ENCODE data around the gene TSHZ1. TPM values are rescaled to one million over a fixed set of nuclear protein-coding genes. Genes with fewer than 3 reads are reported as not detected.
"Not testable (repeated sequence)": the region's sequence is repeated elsewhere in the genome, so short reads cannot be mapped to it uniquely, and the experiment has no call there.

TSHZ1 gene
- polyA plus RNA-seq, 1 experiment, result 23.9 TPM

DNA sequence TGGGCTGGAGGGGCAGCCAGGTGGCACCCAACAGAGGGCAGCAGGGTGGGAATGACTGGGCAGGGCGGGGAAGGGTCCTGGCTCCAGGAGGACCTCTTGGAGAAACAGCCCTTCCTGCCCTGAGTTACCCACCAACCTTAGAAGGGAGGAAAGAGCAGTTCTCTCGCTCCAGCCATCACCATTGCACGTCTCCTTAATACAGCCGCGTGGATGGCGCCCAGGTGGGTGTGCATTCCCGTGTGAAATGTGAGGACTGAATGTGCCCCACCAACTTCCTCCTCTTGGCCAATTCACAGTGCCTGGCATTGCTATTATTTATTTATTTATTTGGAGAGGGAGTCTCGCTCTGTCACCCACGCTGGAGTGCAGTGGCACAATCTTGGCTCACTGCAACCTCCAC, 109.9 kb downstream of the TSHZ1 start:
- Histone ChIP-seq H3K4me3 (ENCODE audit: low read depth, low read length) (no peak overlapping the region), H3K27me3 (ENCODE audit: control insufficient read depth, insufficient read depth, low read length) (no peaks in the 10 kb centered on the region), H3K36me3 (ENCODE audit: control insufficient read depth, insufficient read depth, low read length) (no peaks in the 10 kb centered on the region)
- ChIA-PET POLR2A (no interaction called here), CTCF (no interaction called here)
- no peak for DNase-seq (ENCODE audit: low read depth)
- TF ChIP-seq, protein P1, sequence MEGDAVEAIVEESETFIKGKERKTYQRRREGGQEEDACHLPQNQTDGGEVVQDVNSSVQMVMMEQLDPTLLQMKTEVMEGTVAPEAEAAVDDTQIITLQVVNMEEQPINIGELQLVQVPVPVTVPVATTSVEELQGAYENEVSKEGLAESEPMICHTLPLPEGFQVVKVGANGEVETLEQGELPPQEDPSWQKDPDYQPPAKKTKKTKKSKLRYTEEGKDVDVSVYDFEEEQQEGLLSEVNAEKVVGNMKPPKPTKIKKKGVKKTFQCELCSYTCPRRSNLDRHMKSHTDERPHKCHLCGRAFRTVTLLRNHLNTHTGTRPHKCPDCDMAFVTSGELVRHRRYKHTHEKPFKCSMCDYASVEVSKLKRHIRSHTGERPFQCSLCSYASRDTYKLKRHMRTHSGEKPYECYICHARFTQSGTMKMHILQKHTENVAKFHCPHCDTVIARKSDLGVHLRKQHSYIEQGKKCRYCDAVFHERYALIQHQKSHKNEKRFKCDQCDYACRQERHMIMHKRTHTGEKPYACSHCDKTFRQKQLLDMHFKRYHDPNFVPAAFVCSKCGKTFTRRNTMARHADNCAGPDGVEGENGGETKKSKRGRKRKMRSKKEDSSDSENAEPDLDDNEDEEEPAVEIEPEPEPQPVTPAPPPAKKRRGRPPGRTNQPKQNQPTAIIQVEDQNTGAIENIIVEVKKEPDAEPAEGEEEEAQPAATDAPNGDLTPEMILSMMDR (IDR thresholded peaks at IDR 0.05; ENCODE audit: insufficient read depth, low read depth, low read length), result no peak

DNA sequence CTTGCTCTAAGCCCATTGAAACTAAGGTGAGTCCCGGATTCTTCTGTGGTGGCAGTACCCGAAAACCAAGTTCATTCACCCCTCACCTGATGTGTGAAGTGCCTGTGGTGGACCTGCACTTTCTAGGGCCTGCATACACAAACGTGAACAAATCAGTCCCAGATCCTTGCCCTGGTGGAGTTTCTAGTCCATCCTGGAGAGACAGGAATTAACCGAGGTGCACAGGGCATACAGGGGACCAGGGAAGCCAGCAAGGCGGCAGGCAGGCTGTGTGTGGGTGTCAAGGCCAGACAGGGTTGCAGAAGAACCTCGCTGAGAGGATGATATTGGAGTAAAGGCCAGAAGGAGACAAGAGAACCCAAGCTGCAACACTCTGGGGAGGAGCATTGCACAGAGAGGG, 110.8 kb downstream of the TSHZ1 start:
- DNase-seq (ENCODE audit: low read depth), result no peak
- Histone ChIP-seq H3K4me3 (ENCODE audit: low read depth, low read length) (no peak overlapping the region), H3K36me3 (ENCODE audit: control insufficient read depth, insufficient read depth, low read length) (no peaks in the 10 kb centered on the region), H3K27me3 (ENCODE audit: control insufficient read depth, insufficient read depth, low read length) (no peaks in the 10 kb centered on the region)
- TF ChIP-seq, protein P1 (IDR thresholded peaks at IDR 0.05; ENCODE audit: insufficient read depth, low read depth, low read length), result no peak
- ChIA-PET POLR2A (no interaction called here), CTCF (no interaction called here)

DNA sequence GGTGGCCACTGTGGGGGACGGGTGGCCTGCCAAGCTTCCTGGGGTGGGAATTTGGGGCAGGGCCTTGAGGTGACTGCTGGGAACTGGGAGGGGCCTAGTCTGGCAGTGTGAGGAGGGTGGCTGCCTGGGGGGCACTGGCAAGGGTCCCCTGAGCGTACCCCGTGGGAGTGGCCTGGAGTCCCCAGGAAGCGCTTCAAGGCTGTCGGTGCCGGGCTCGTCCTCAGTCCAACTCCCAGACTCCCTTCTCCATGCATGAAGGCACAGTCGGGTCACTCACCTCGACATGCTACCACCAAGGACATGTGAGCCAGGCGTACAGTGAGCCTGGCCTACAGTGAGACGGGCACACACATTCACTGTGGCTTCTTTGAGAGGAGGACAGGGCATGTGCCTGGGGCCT, 111.6 kb downstream of the TSHZ1 start:
- Histone ChIP-seq H3K27me3 (ENCODE audit: control insufficient read depth, insufficient read depth, low read length) (no peaks in the 10 kb centered on the region), H3K4me3 (ENCODE audit: low read depth, low read length) (no peak overlapping the region), H3K36me3 (ENCODE audit: control insufficient read depth, insufficient read depth, low read length) (no peaks in the 10 kb centered on the region)
- no peak for DNase-seq (ENCODE audit: low read depth)
- ChIA-PET POLR2A (no interaction called here), CTCF (interaction anchor here (0.5 kb wide), 1 partner anchor 386 kb away, joined by 3 read pairs; no protein-coding TSS in a partner anchor)
- TF ChIP-seq, protein P1 (IDR thresholded peaks at IDR 0.05; ENCODE audit: insufficient read depth, low read depth, low read length), result no peak

DNA sequence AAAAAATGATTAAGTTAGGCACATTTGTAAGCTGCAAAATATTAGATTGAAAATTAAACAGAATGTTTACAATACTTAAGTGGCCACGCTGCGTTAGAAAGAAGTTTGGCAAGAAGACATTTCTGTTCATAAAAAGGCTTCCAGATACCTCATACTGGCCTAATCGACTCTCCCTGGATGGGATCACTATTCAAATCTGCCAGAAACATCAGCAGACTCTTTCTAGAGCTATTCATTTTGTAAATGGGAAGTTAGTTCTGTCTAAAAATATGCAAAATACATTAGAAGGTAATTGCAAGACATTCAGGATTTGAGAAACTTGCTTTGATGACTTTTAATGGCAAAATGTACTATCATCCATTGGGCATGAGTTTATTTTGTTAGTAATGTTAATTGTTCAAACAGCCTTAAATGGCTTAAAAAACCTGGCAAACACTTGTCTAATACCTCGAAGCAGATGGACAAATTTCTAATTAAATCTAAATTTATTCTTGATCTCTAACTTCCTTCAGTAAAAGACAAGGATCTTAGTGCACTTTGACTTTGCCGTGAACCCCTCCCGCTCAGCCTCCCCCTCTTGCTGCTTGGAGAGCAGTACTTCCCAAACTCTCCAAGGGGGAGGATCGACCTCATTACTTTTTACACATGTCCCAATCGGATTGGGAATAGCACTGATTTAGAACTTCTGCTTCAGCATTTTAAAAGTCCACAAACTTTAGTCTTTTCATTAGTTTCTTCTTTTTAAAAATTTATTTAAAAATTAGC, 113.4 kb downstream of the TSHZ1 start:
- TF ChIP-seq, protein P1 (IDR thresholded peaks at IDR 0.05; ENCODE audit: insufficient read depth, low read depth, low read length), result no peak
- no peak for DNase-seq (ENCODE audit: low read depth)
- Histone ChIP-seq H3K4me3 (ENCODE audit: low read depth, low read length) (no peak overlapping the region), H3K36me3 (ENCODE audit: control insufficient read depth, insufficient read depth, low read length) (no peaks in the 10 kb centered on the region), H3K27me3 (ENCODE audit: control insufficient read depth, insufficient read depth, low read length) (no peaks in the 10 kb centered on the region)
- CTCF ChIA-PET, result no interaction called here
- POLR2A ChIA-PET, result no interaction called here

DNA sequence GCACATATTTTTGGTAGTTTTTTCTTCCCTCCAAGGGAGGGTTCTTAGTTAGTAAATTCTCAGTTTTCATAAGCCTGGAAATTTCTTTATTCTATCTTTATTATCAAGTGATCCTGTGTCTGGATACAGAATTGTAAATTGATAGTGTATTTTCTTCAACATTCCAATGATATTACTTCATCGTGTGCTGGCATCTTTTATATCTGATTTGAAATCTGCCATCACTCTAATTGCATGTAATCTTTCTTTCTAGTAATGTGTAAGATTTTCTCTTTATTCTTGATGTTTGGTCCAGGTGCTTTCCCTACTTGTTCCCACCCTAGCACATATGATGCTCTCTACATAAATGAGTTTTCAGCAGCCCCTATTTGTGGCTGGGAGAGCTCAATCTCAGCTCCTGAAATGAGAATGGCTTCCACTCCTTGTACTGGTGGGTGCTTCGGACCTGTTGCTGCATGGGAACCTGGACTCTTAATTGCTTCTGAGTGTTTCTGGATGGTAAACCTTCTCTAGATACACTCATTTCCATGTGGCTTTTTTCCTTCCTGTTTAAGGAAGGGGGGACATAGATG, 114.2 kb downstream of the TSHZ1 start:
- CTCF ChIA-PET, result no interaction called here
- H3K27me3 ChIP-seq (ENCODE audit: control insufficient read depth, insufficient read depth, low read length), result no peaks in the 10 kb centered on the region; the same call in 1 of the 2 replicates
- H3K36me3 ChIP-seq (ENCODE audit: control insufficient read depth, insufficient read depth, low read length), result no peaks in the 10 kb centered on the region
- TF ChIP-seq, protein P1 (IDR thresholded peaks at IDR 0.05; ENCODE audit: insufficient read depth, low read depth, low read length), result no peak
- POLR2A ChIA-PET, result no interaction called here
- no peak for DNase-seq (ENCODE audit: low read depth)
- no peak overlapping the region for H3K4me3 ChIP-seq (ENCODE audit: low read depth, low read length)

DNA sequence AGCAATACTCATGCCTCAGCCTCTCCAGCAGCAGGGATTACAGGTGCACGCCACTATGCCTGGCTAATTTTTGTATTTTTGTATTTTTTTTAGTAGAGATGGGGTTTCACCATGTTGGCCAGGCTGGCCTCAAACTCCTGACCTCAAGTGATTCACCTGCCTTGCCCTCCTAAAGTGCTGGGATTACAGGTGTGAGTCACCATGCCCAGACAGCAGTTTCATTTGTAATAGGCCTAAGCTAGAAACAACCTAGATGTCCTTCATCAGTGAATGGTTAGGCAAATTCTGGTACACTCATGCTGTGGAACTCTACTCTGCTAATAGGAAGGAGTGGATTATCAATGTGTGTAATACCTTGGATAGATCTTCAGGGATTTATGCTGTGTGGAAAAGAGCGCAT, 119.2 kb downstream of the TSHZ1 start:
- not testable (repeated sequence) for DNase-seq (ENCODE audit: low read depth)

More for the DNA sequence above, 119.2 kb downstream of the TSHZ1 start:
- CTCF ChIA-PET, result interaction anchor here (0.6 kb wide), 1 partner anchor 633 kb away, joined by 3 read pairs; no protein-coding TSS in a partner anchor
- H3K27me3 ChIP-seq (ENCODE audit: control insufficient read depth, insufficient read depth, low read length); POLR2A ChIA-PET; H3K36me3 ChIP-seq (ENCODE audit: control insufficient read depth, insufficient read depth, low read length); H3K4me3 ChIP-seq (ENCODE audit: low read depth, low read length): not testable (repeated sequence)

Data from BJ (cell line).